GM10847 (cell line): ENCODE measurements around the gene RUNX2.

Experiments used
- POLR2A ChIP-seq: IDR thresholded peaks from 2 replicates; pipeline ENCODE4 v1.6.1; 2011; ENCODE audit not compliant: insufficient read length; ENCODE audit errors: extremely low read depth

RUNX2 gene

DNA sequence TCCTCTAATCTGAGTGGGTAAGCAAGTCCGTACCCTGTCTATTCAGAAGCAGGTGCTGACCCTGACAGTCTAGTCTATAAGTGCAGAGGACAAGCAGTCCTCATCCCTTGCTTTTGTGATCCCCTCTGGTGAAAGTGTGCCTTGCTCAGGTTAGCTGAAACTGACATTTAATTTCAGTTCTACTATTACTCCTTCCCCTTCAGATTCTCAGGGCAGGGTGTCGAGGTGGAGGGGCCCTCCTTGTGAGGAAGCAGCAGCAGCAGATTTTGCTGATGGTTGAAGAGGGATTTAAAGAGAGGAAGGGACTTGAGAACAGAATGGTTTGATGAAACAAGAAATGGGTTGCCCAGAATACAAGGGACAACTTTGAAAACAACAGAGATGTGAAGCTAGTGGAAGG, 378.2 kb downstream of the RUNX2 start:
- TF ChIP-seq POLR2A: no peak

DNA sequence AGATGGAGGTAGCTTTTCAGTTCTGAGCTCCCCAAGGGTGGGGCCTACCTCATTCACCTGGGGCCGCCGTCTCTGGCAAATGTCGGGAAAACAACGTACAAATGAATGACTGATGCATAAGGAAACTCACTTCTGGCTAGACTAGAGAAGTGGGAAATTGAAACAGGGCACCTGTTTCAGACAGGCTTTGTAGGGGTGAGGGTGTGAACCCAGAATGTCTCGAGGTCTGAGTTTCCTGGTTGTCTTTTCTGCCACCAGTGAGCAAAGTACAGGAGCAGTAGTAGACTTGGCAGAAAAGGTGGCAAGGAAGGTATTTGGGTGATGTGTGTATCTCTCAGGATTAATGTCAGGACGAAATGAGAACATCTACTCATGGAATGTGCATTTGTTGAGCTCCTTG, 379.0 kb downstream of the RUNX2 start:
- no peak for TF ChIP-seq POLR2A

DNA sequence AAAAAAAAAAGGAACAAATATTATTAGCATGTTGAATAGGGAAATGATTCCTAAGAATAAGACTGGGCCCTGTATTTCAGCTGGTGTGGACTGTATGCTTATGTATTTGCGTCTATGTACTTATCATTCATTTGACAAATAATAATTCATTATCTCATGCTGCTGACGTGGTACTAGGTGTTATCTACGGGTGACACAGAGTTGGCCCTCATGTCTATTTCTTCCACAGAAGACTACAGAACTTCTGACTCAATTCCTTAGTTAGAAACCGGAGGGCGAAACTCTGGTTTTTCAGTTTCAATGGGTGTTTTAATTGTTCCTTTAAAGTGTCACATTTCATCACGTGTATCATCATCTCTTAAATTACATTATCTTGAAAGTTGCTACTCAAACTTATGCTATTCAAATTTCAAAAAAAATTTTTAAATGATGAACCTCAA, 381.7 kb downstream of the RUNX2 start:
- TF ChIP-seq POLR2A: no peak

DNA sequence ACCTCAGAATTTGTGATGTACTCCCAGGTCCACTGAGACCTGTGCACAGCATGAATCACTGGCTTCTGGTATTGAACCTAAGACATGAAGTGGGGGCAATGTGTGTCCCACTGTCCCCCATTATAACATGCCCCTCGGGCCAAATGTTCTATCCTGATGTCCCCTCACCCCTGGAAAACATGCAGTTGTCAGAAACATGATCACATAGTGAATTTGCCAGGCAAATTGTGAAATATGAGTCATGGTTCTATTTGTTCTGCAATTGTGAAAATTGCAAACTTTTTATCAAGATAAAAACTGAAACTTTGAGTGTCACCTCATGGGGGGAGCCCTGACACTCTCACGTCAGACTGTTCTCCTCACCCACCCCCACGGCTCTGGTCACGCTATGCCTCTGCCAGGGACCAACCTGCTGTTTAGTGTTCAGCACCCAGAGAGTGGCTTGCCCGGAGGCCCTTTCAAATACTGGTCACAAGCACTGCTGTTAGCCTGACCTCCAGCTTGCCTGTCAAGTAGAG, 382.2 kb downstream of the RUNX2 start:
- TF ChIP-seq POLR2A: no peak

DNA sequence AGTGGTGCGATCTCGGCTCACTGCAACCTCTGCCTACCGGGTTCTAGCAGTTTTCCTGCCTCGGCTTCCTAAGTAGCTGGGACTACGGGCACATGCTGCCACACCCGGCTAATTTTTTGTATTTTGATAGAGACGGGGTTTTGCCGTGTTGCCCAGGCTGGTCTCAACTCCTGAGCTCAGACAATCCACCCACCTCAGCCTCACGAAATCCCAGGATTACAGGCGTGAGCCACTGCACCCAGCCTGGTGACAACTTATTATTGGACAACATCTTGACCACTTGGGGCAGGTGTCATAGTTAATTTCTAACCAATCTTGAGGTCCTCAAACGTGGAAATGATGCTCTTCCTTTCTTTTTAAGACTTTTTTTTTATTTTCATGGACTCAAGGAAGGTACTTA, 383.9 kb downstream of the RUNX2 start:
- TF ChIP-seq POLR2A: no peak

DNA sequence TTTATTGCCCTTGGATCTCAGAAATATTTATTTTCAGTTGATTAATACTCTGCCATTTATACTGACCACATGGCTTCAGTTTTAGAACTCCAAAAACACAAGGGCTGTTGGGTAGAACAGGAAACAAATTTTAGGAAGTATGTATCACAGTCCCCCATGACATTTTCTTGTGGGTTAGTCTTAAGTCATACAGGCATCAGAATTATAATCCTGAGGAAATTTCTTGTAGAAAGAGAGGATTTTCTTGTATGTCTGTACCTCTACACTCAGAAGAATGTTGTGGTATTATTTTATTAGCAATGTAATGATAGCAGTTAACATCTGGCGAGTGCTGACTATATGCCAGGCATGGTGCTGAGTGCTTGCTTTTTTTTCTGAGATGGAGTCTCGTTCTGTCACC, 384.7 kb downstream of the RUNX2 start:
- TF ChIP-seq POLR2A: no peak
